Mucosa of rectum (tissue), 2 donors: ENCODE results near the gene PBX1.

Source experiments
- H3K27ac ChIP-seq, 2 donors: one replicate each; pipeline ENCODE4 v1.7.0; 2013; ENCODE audit warnings: inconsistent platforms in 2 of 2, low read depth in 2 of 2, low read length in 2 of 2
- H3K27me3 ChIP-seq, 2 donors: one replicate each; pipeline ENCODE4 v1.7.0; 2013; ENCODE audit warnings: low read length in 2 of 2; ENCODE audit not compliant: control insufficient read depth in 2 of 2, insufficient read depth in 2 of 2
- H3K36me3 ChIP-seq, 2 donors: one replicate each; pipeline ENCODE4 v1.7.0; 2013; ENCODE audit warnings: low read length in 2 of 2; ENCODE audit not compliant: control insufficient read depth in 2 of 2, insufficient read depth in 2 of 2
- H3K4me1 ChIP-seq, 2 donors: one replicate each; pipeline ENCODE4 v1.7.0; 2013; ENCODE audit warnings: low read length in 2 of 2, mild to moderate bottlenecking in 1 of 2; ENCODE audit not compliant: control insufficient read depth in 2 of 2, insufficient read depth in 2 of 2
- H3K4me3 ChIP-seq, 2 donors: one replicate each; pipeline ENCODE4 v1.7.0; 2013; ENCODE audit warnings: low read length in 2 of 2
- H3K9ac ChIP-seq, 2 donors: one replicate each; pipeline ENCODE4 v1.7.0; 2013; ENCODE audit warnings: low read length in 2 of 2, low read depth in 1 of 2, mild to moderate bottlenecking in 1 of 2
- H3K9me3 ChIP-seq, 2 donors: one replicate each; pipeline ENCODE4 v1.7.0; 2013; ENCODE audit warnings: low read length in 2 of 2; ENCODE audit not compliant: control insufficient read depth in 2 of 2
- donor health status: healthy.
- donor health status: Normal muscosa, but diverticular disease.

The PBX1 gene

GRCh38 chr1:164740000-164740526 lies 181.1 kb downstream of the PBX1 start:
- no peaks in the 10 kb centered on the region for H3K36me3 ChIP-seq
- H3K9ac ChIP-seq = no peak overlapping the region
- no peaks in the 10 kb centered on the region for H3K4me1 ChIP-seq
- H3K9me3 ChIP-seq = no peaks in the 10 kb centered on the region
- no peak overlapping the region for H3K27ac ChIP-seq
- H3K4me3 ChIP-seq = no peak overlapping the region
- H3K27me3 ChIP-seq = no peaks in the 10 kb centered on the region

- Histone ChIP-seq H3K36me3 (no peaks in the 10 kb centered on the region), H3K4me1 (peaks cover 0 to 5% of the 10 kb centered on the region in 2 donors), H3K9ac (no peak overlapping the region), H3K9me3 (no peaks in the 10 kb centered on the region), H3K27ac (no peak overlapping the region), H3K4me3 (no peak overlapping the region), H3K27me3 (no peaks in the 10 kb centered on the region)
These were observed 183.8 kb downstream of the PBX1 start for GRCh38 chr1:164742745-164743144.

GRCh38 chr1:164743976-164744375 lies 185.0 kb downstream of the PBX1 start:
- peaks cover 0 to 5% of the 10 kb centered on the region in 2 donors for H3K4me1 ChIP-seq
- H3K27ac ChIP-seq = no peak overlapping the region
- no peak overlapping the region for H3K9ac ChIP-seq
- H3K36me3 ChIP-seq = no peaks in the 10 kb centered on the region
- H3K27me3 ChIP-seq = no peaks in the 10 kb centered on the region
- no peaks in the 10 kb centered on the region for H3K9me3 ChIP-seq
- no peak overlapping the region for H3K4me3 ChIP-seq

GRCh38 chr1:164745736-164746135 lies 186.8 kb downstream of the PBX1 start:
- Histone ChIP-seq H3K9me3 (no peaks in the 10 kb centered on the region), H3K27me3 (no peaks in the 10 kb centered on the region), H3K9ac (no peak overlapping the region), H3K4me1 (peaks cover 0 to 5% of the 10 kb centered on the region in 2 donors), H3K36me3 (no peaks in the 10 kb centered on the region), H3K27ac (no peak overlapping the region), H3K4me3 (no peak overlapping the region)

GRCh38 chr1:164746632-164747031 lies 187.6 kb downstream of the PBX1 start:
- Histone ChIP-seq H3K4me1 (peaks cover 0 to 5% of the 10 kb centered on the region in 2 donors), H3K27ac (no peak overlapping the region), H3K9ac (no peak overlapping the region), H3K27me3 (no peaks in the 10 kb centered on the region), H3K36me3 (no peaks in the 10 kb centered on the region), H3K4me3 (no peak overlapping the region), H3K9me3 (no peaks in the 10 kb centered on the region)

GRCh38 chr1:164748253-164748899 lies 189.4 kb downstream of the PBX1 start:
- H3K4me3 ChIP-seq = no peak overlapping the region
- no peaks in the 10 kb centered on the region for H3K9me3 ChIP-seq
- no peak overlapping the region for H3K9ac ChIP-seq
- peak overlapping the region; percentile 33 to 52 for H3K27ac ChIP-seq
- no peaks in the 10 kb centered on the region for H3K36me3 ChIP-seq
- H3K4me1 ChIP-seq = peaks cover 0 to 5% of the 10 kb centered on the region in 2 donors
- no peaks in the 10 kb centered on the region for H3K27me3 ChIP-seq

GRCh38 chr1:164753521-164754077 lies 194.6 kb downstream of the PBX1 start:
- Histone ChIP-seq H3K9ac (no peak overlapping the region), H3K4me1 (no peaks in the 10 kb centered on the region), H3K36me3 (no peaks in the 10 kb centered on the region), H3K27ac (peak overlapping the region in 1 of 2 donors; percentile 40), H3K27me3 (no peaks in the 10 kb centered on the region), H3K9me3 (no peaks in the 10 kb centered on the region), H3K4me3 (no peak overlapping the region)

GRCh38 chr1:164754088-164754600 lies 195.2 kb downstream of the PBX1 start:
- Histone ChIP-seq H3K9ac (no peak overlapping the region), H3K27me3 (no peaks in the 10 kb centered on the region), H3K9me3 (no peaks in the 10 kb centered on the region), H3K27ac (peak overlapping the region in 1 of 2 donors; percentile 40), H3K4me3 (peak overlapping the region in 1 of 2 donors; percentile 38), H3K36me3 (no peaks in the 10 kb centered on the region), H3K4me1 (no peaks in the 10 kb centered on the region)

- no peak overlapping the region for H3K4me3 ChIP-seq
- H3K9ac ChIP-seq = no peak overlapping the region
- H3K27me3 ChIP-seq = no peaks in the 10 kb centered on the region
- no peak overlapping the region for H3K27ac ChIP-seq
- H3K9me3 ChIP-seq = no peaks in the 10 kb centered on the region
- H3K36me3 ChIP-seq = no peaks in the 10 kb centered on the region
- H3K4me1 ChIP-seq = peaks cover 0 to 5% of the 10 kb centered on the region in 2 donors
These were observed 196.7 kb downstream of the PBX1 start for GRCh38 chr1:164755690-164756089.

GRCh38 chr1:164756741-164757140 lies 197.8 kb downstream of the PBX1 start:
- H3K4me1 ChIP-seq = peaks cover 0 to 5% of the 10 kb centered on the region in 2 donors
- no peak overlapping the region for H3K4me3 ChIP-seq
- H3K27ac ChIP-seq = no peak overlapping the region
- no peaks in the 10 kb centered on the region for H3K27me3 ChIP-seq
- H3K36me3 ChIP-seq = no peaks in the 10 kb centered on the region
- H3K9ac ChIP-seq = no peak overlapping the region
- H3K9me3 ChIP-seq = no peaks in the 10 kb centered on the region
